Posterior cingulate gyrus (tissue), 11 donors: ENCODE results near the gene WNT7A.

Source experiments
- DNase-seq, 10 donors: peaks; one replicate each; pipeline versions ENCODE4 v3.0.0 to v3.0.0-alpha.2; 2020 to 2021; ENCODE audit warnings: mixed read lengths in 3 of 10
- intact Hi-C: fragments of 100-400 bp; cut with DNase I; formaldehyde crosslinking; loops from one replicate; pipeline ENCODE4 v1.15.1; 2023

WNT7A gene

DNA sequence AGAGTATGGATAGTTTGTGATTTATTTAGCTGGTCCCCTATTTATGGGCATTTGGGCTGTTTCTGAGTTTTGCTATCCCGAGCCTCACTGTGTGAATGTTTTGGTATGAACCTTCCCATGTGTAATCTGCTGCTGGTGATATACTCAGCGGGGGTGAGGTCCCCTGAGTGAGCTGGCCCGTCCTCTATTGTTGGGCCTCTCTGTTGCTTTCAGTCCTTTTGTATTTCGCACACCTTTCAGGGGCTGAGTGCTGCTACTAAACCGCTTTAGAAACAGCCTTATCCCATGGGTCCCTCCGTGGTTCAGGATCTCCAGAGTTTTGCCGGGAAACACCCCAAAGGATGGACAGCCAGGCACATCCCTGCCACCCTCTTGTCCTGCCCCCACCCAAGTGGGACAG lies 94.5 kb downstream of the WNT7A start:
- intact Hi-C loops = no loop called here

DNA sequence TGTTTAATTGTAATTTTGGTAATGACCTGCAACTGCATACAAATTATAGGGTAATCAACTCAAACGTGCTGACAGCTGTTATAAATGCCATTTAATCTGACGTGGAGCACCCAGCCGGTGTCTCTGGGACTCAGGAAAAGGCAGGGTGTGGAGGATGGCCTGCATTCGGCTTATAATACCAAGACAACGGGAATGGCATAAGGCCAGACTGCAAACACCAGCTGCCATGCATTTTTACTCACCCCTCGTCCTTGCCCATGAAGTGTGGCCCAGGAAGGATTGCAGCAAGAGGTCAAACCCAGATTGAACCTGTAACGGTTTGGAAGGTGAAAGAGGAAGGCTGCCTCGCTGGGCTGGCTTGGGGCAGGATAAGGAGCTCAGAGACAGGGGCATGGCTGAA lies 96.4 kb downstream of the WNT7A start:
- DNase-seq = no peak
- intact Hi-C loops = no loop called here

More for the DNA sequence above, 94.5 kb downstream of the WNT7A start:
- no peak for DNase-seq

DNA sequence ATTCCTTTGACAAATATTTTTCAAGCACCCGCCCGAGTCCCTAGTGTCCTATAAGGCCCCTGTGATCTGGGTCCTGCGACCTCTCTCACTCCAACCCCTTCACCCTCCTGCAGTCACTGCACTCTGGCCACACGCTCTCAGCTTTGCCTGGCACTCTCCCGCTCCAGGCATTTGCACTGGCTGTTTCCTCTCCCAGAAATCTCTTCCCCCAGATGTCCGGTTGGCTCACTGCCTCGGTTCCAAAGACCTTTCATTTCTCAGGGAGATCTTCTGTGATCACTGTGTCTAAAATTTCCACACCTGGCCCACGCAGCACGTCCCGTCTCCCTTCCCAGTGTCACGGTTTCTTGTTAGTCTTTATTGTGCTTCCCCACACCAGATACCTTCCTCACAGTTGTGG lies 97.4 kb downstream of the WNT7A start:
- peak in 3 of 10 donors; percentile 37 to 53 (median 39) for DNase-seq

DNA sequence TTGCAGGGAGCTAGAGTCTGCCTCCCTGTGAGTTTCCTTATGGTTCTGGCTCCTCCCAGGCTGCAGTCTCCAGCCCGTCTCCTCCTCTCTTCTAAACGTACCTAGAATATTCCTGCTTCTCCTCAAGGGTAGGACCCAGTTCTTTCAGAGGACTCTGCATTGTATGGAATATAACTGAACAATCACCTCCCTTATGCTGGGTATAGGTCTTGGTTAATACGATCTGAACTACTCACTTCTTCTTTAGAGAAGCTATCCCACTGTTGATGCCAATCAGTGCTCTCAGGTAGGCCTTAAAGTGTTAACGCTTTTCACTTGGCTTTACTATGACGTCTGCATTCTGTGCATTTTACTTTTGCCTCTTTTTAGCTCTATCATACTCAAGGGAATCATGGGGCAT lies 98.5 kb downstream of the WNT7A start:
- intact Hi-C loops = no loop called here
- DNase-seq = no peak

More for the DNA sequence above, 97.4 kb downstream of the WNT7A start:
- intact Hi-C loops = no loop called here

DNA sequence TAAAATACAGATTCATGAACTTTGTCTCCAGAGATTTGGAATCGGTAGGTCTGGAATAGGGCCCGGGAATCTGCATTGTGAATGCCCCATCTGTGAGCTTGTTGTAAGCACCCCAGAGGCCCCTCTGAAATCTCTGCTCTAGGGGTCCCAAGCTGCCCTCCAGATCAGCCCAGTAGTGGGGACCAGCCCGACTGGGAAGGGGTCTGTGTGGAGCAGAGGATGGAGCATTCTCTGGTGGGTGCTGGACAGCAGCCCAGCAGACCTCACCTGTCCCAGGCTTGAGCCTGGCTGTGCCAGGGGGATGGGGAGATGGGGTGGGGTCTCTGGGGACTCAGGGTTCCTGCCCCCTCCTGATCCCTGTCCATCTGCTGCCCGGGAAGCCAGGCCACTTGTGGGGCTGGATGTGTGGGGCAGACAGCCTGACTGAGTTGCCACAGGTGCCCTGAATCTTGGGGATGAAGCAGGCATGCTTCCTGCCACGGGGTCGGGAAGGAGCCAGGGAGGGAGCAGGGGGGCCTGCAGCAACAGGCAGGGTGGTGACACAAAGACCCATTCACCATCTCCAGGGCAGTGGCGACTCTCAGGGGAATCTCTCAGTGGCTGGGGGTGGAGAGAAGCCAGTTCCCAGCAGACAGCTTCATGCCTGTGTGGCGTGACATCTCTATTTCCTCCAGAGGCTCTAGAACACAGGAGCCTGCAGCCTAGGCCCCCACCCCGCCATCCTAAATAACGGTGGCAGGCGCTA lies 99.3 kb downstream of the WNT7A start:
- intact Hi-C loops = no loop called here
- DNase-seq = no peak

DNA sequence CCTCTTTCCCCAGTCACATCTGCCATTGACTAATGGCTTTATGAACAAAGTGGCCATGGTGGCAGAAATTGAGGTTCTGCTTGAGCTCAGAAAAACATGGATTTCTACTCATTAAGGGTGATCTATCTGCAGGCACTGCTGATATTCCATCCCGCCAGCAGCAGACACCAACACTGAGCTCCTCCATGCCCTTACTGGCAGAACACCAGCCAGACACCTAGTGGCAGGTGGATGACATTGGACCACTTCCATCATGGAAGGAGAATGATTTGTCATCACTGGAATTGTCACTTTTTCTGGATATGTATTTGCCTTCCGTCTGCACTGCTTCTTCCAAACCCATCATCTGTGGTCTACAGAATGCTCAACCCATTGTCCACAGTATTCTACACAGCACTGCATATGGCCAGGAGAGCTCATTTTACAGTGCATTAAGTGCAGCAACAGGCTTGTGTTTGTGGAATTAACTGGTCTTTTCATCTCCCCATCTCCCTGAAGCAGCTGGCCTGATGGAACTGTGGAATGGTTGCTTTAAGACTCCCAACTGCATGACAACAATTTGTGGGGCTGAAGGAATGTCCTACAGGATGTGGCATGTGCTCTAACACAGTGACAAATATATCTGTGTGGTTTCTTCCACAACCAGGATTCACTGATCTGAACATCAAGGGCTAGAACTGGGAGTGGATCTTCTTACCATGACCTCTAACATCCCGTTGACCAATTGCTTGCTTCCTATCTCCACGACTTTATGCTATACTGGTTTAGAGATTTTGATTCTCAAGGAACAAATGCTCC lies 103.4 kb downstream of the WNT7A start:
- intact Hi-C loops = no loop called here
- DNase-seq = no peak

DNA sequence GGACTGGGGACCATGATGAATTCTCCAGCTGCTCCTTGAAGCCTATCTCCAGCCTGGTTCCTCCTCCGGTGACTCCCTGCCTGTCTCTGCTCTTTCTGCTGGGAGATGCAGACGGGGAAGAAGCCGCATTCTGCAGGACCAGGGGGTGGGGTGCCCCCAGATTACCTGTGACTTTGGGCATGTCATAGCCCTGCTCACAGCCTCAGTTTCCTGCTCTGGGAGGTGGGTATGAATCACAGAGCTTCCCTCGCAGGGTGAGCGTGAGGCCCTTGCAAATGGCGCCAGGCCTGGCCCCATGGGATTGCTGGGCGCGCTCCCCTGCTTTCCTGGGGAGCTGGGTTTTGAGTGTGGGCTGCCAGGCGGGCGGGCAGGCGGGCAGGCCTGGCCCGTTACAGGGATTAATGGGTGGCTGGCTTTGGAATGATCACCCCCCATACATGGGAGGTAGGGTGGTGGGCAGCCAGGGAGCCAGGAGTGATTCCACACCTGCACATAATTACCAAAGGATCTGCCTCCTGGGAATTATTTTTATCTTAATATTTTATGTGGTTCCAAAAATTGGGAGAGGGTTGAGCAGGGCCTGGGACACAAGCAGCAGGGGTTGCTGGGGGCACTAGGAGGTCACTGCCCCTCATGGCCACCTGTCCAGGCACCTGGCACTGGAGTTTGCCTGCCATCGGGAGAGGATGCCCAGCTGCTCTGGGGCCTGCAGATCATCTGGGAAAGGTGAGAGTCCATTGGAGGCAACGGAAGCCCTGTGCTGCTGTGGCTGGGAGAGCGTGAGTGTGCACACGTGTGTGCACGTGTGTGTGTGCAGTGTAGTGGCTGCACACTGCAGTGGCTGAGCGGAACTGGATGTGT lies 106.8 kb downstream of the WNT7A start:
- peak in 1 of 10 donors; percentile 71 for DNase-seq
- intact Hi-C loops = no loop called here

DNA sequence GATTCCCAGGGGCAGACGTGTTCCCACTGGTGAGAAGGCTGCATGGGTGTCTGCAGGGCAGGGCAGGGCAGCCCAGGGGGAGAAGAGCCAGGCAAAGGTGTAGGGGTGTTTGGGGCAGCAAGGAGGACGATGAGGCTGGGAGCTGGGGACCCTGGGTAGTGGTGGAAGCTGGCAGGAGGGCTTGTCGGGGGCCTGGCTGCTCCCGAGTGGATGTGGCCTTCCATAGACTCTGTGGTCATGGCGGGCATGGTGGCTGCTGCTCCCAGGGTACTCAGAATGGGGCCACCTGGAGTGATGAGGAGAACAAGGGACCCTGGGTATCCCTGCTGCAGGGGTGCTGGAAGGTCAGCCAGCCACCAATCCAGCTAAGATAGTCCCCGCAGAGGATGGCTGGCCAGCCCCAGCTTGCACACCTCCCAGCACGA lies 107.5 kb downstream of the WNT7A start:
- DNase-seq = peak in 1 of 10 donors; percentile 25
- intact Hi-C loops = no loop called here

DNA sequence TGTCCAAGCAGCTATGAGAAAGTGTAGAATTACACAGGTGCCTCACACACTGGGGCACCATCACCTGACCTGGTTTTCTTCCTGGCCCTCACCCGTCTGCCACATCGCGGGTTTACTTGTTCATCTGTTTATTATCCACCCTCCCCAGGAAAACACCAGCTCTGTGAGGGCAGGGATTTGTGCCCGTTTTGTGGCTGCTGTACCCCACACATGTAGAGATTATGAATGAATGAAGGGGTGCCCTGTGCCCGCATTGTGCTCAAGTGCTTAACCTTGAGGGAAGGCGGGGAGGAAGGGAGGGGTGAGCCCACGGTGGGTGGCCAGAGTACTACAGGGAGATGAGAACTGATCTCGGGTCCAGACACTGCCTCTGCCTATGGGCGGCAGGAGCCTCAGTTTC lies 108.4 kb downstream of the WNT7A start:
- DNase-seq = no peak
- intact Hi-C loops = no loop called here

DNA sequence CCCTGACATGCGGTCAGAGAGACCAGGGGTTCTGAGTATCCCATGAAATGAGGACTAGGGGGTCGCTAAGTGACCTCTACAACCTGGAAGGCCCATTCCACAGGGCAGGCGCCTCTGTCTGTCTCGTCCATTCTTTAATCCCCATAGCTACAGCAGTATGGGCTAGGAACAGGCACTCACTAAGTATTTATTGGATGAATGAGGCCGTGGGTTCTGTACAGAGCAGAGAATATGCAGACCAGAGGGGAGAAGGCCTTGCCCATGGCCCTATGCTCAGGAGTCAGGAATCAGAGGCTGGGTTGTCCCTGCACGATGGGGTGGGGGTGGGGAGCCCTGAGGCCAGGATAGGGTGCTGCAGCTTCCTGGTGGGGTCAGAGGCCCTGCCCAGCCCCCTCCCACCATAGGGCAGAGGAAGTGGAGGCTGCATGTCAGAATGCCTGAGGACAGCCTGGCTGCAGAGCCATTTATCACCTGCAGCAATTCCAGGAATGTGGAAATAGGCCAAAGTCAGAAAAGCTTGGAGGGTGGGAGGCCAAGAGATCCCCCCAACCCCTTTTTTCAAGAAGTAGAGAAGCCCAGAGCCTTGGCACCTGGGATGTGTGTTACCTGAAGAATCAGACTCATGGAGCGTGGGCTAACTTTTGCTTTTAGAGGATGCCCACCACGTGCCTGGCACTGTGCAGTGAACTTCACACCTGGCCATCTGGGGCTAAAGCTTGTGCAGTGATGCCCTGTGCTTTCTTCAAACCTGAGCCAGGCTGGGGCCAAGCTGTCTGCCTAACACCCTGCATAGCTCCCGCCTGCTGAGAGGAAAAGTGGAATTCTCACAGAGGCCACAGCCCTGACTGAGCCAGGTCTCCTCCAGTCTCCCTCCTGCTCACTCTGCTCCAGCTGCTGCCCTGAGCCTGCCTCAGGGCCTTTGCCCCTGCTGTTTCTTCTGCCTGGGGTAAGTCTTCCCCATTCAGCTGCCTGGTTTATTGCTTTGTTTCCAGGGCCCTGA lies 109.4 kb downstream of the WNT7A start:
- intact Hi-C loops = no loop called here
- DNase-seq = no peak

DNA sequence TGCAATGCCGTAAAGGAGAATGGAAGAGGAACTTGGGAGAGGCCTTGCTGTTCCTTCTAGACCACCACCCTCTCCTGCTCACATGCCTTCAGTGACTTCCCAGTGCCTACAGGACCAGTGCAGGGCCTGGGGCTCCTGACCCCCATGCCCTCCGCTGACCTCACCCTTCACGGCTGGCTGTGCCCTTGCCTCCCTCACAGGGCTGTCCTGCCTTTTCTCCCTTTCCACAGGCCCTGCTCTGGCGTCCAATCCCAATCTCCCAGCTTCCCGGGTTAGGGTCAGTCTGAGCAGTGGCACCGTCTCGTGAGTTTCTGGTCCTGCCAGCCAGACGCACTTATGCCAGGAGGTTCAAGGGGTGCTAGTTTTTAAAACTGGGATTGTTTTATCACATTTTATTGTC lies 110.4 kb downstream of the WNT7A start:
- DNase-seq = no peak
- intact Hi-C loops = no loop called here

DNA sequence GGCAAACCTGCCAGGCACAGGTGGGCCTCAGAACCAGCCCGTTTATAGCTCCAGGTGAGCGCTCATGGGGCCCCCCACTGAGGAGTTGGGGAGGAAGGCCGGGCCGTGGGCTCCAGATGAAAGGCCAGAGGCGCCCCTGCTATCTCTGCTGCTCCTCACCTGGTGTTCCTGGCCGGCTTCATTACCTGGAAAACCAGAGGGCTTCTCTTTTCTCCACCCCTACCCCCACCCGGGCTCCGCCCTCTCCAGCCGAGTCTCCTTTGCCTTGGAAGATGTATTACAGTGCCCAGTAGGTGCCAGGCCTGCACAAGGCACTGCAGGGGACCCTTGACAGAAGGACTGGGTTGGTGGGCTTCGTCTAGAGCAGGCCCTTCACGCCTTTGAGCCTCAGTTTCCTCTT lies 111.4 kb downstream of the WNT7A start:
- intact Hi-C loops = no loop called here
- no peak for DNase-seq

DNA sequence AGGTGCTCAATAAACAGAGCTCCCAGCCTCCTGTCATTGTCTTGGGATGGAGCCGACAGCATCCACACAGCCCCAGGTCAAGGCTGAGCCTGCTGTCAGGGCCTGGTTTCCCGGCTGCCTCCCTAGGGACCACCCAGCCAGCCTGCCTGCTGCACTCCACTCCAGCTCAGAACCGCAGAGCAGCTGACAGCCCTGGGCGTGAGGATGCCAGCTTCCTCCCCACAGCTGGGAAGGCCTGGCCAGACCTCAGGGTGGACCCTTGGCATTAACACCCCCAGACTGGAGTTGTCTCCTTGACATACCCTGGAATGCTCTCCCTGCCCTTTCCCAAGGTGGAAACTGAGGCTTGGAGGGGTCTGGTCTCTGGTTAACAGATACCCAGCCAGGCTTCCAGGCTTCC lies 112.0 kb downstream of the WNT7A start:
- no peak for DNase-seq
- intact Hi-C loops = no loop called here

DNA sequence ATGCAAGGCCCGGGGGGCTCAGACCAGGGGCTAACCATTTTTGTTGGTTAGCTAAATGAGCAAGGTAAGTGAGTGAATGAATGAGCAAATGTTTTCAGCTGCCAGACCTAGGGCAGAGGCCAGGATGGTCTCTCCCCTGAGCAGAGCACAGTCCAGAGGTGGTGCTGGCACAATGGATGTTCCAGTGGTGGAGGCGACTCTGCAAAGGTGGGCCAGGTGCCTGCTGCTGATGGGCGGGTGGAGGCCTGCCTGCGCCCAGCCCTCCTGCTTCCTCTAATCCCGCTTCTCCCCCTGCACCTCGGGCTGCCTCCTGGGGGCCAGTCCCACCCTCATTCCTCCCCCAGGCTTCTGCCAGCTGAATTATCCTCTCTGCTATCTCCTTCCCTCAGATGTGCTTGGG lies 112.8 kb downstream of the WNT7A start:
- DNase-seq = no peak
- intact Hi-C loops = no loop called here
